ENCODE measurements around the gene POU6F2.

The POU6F2 gene

DNA sequence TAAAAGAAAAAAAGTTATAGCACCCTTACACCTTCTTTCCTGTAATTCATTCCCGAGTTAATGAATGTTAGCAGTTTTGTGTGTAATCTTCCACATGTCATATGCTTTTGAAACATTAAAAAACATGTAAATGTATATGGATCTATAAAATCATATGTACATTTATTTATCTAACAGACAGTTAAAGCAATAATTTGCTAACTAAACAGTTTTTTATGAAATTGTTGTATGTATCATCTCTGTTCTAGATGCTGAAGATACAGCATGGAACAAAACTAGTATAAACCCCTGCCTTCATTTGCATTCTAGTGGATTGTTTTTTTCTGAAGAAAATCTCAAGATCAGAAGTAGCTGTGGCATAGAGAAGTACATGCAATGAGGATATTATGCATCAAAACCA is 165.0 kb downstream of the POU6F2 start:
- no peak overlapping the region for H3K27ac ChIP-seq
- TF ChIP-seq, protein P1, sequence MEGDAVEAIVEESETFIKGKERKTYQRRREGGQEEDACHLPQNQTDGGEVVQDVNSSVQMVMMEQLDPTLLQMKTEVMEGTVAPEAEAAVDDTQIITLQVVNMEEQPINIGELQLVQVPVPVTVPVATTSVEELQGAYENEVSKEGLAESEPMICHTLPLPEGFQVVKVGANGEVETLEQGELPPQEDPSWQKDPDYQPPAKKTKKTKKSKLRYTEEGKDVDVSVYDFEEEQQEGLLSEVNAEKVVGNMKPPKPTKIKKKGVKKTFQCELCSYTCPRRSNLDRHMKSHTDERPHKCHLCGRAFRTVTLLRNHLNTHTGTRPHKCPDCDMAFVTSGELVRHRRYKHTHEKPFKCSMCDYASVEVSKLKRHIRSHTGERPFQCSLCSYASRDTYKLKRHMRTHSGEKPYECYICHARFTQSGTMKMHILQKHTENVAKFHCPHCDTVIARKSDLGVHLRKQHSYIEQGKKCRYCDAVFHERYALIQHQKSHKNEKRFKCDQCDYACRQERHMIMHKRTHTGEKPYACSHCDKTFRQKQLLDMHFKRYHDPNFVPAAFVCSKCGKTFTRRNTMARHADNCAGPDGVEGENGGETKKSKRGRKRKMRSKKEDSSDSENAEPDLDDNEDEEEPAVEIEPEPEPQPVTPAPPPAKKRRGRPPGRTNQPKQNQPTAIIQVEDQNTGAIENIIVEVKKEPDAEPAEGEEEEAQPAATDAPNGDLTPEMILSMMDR (conservative IDR thresholded peaks at IDR 0.05): no peak

- H3K27ac ChIP-seq: no peak overlapping the region
- TF ChIP-seq, protein P1 (conservative IDR thresholded peaks at IDR 0.05): no peak
Measured at GRCh38 chr7:39144420-39144819, 166.7 kb downstream of the POU6F2 start.

DNA sequence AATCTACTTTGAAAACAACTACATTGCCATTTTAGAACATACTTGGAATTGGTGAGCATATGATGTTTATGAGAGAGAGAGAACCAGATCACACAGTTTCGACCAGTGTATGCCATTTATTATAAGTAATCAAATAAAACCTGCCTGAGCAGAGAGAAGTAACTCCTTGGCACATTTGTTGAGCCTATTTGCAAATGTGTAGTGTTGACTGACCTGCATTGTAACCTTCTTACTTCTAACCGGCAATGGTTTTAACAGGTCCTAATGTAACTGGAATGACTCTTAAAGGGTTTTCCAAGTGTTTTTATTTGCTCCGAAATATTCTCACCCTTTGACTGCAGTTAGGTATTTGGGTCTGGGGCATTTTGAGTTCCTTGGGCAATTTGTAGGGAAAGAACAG is 167.6 kb downstream of the POU6F2 start:
- TF ChIP-seq, protein P1 (conservative IDR thresholded peaks at IDR 0.05): no peak
- H3K27ac ChIP-seq: peak overlapping the region; percentile 2; the same call in 1 of the 2 replicates

GRCh38 chr7:39145935-39146334 is 168.2 kb downstream of the POU6F2 start:
- H3K27ac ChIP-seq: peak overlapping the region; percentile 2; the same call in 1 of the 2 replicates
- TF ChIP-seq, protein P1 (conservative IDR thresholded peaks at IDR 0.05): no peak

GRCh38 chr7:39152701-39153100 is 175.0 kb downstream of the POU6F2 start:
- TF ChIP-seq, protein P1 (conservative IDR thresholded peaks at IDR 0.05): no peak
- H3K27ac ChIP-seq: no peak overlapping the region

DNA sequence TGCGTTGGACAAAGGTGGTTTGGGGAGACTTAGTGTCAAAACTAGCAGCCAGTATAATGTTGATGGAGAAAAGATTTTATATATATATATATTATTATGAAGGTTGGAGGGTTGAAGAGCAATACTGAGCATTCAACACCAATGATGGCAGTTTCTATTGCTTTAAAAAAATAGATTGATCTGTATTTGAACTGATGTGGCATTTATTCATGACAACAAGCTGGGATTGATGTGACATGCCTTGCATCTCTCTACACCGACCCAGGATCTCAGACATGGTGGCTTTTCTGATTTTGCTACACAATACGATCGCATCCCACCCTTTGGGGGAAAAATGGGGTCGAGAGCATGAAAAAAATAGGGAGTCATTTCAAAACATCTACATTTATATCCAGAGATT is 175.4 kb downstream of the POU6F2 start:
- TF ChIP-seq, protein P1 (conservative IDR thresholded peaks at IDR 0.05): no peak

GRCh38 chr7:39153647-39154046 is 175.9 kb downstream of the POU6F2 start:
- TF ChIP-seq, protein P1 (conservative IDR thresholded peaks at IDR 0.05): no peak
- H3K27ac ChIP-seq: no peak overlapping the region

More for the DNA sequence above, 175.4 kb downstream of the POU6F2 start:
- no peak overlapping the region for H3K27ac ChIP-seq

Measured in VCaP (cell line).